T-helper 17 cell (primary cell): ENCODE measurements around the gene C2orf76. TPM values are rescaled to one million over a fixed set of nuclear protein-coding genes. Genes with fewer than 3 reads are reported as not detected.

Experiments
- ATAC-seq: fragments of 150-1000 bp; cut with Tn5 transposase; 2 replicates; pipeline ENCODE4 v1.10.0; 2021; ENCODE audit warnings: mild to moderate bottlenecking, moderate library complexity
- DNase-seq, 3 donors: peaks; one replicate each; pipeline versions ENCODE4 v3.0.0 to v3.0.0-alpha.2; 2020 to 2021
- H3K9me3 ChIP-seq: one replicate; pipeline ENCODE4 v1.7.0; 2013; ENCODE audit warnings: low read length, mild to moderate bottlenecking; ENCODE audit not compliant: control insufficient read depth, poor library complexity, severe bottlenecking
- H3K27ac Mint-ChIP-seq: one replicate; pipeline ENCODE4 v1.8.0; 2022; ENCODE audit warnings: mild to moderate bottlenecking, moderate library complexity, mixed read lengths
- H3K27me3 Mint-ChIP-seq: one replicate; pipeline ENCODE4 v1.8.0; 2022; ENCODE audit warnings: mixed read lengths
- H3K36me3 Mint-ChIP-seq: one replicate; pipeline ENCODE4 v1.8.0; 2022; ENCODE audit warnings: low read depth, mixed read lengths
- H3K4me1 Mint-ChIP-seq: one replicate; pipeline ENCODE4 v1.8.0; 2022; ENCODE audit warnings: mild to moderate bottlenecking, mixed read lengths
- H3K4me3 Mint-ChIP-seq: one replicate; pipeline ENCODE4 v1.8.0; 2022; ENCODE audit warnings: mild to moderate bottlenecking, moderate library complexity, mixed read lengths
- total RNA-seq, 4 donors: library from RNA in 2 of 4; stranded (reverse) in 2 of 4; gene quantifications; one replicate each; pipeline ENCODE4 v1.2.3 and lab custom pipeline; 2022 to 2026

The C2orf76 gene
- total RNA-seq, 2 donors from 2014 or later, result 7.2 to 9.0 TPM

DNA sequence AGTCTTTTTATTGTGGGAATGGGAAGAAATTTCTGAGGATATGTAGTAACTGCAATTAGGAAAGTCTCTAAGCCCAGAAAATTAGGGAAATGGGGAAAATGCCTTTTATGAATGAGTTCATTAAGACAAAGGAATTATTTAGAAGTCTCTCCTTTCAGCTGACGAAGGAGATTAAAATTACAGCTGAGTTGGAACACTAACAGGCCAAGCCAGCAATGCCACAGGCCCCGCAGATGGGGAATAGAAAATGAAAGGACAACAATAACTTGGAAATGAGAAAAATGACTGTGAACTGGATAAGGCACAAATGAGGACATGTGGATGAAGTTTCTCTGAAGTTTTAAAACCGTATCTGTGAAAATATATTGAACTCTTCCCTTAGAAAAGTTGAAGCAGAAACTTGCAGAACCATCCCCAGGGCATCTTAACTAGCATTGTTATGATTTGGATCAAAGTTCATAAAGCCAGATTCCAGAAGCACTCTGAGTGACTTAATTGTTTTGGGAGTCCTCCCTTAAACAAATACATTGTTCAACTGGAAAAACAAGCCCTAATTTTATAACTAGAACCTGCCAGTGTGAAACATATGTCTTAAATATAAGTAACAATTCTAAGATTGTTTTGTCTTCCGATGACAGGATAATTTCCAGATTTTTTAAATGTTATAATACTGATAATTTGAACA lies 51.3 kb downstream of the C2orf76 start:
- Mint-ChIP-seq H3K36me3 (peaks cover 7% of the 10 kb centered on the region), H3K4me3 (no peak overlapping the region), H3K27me3 (no peaks in the 10 kb centered on the region), H3K27ac (no peak overlapping the region), H3K4me1 (no peaks in the 10 kb centered on the region)
- no peaks in the 10 kb centered on the region for H3K9me3 ChIP-seq
- no peak for DNase-seq
- ATAC-seq, result no peak

DNA sequence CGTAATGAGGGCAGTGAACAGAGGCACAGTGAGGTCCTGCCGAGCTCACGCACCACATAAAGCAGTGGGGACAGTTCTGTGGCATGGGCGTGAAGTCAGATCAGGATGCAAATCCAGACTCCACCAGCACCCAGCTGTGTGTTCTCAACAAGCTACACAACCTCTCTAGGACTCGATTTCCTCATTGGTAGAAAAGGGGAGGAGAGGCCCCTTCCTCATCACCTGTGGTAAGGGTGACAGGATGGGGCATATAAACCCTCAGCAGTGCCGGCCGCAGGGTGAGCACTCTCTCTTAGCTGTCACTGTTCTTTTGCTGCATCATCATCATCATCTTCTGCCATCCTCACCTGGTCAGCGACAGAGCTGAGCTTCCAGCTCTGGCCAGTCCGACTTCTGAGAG lies 54.8 kb downstream of the C2orf76 start:
- H3K27ac Mint-ChIP-seq, result no peak overlapping the region
- H3K4me1 Mint-ChIP-seq, result no peaks in the 10 kb centered on the region
- no peak overlapping the region for H3K4me3 Mint-ChIP-seq
- H3K27me3 Mint-ChIP-seq, result no peaks in the 10 kb centered on the region
- no peaks in the 10 kb centered on the region for H3K9me3 ChIP-seq
- peaks cover 7% of the 10 kb centered on the region for H3K36me3 Mint-ChIP-seq
- ATAC-seq, result no peak
- DNase-seq, result no peak

DNA sequence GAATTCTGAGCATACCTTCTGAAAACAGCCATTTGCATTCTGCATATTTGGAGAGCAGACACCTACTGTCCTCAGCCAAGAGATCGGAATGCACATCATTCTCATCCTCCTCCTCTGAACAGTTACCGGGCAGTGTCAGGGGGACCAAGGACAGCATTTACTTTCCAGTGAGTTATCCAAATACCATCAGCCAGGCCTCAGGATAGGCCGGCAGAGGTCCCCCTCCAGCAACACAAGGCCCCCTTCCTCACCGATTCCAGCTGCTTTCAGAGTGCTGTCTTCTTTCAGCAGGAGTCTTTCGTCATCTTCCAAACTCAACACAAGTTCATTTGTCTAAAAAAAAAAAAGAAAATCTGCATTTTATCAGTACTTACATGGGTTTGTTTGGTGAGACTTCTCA lies 55.3 kb downstream of the C2orf76 start:
- H3K9me3 ChIP-seq, result no peaks in the 10 kb centered on the region
- Mint-ChIP-seq H3K27me3 (no peaks in the 10 kb centered on the region), H3K36me3 (peaks cover 7% of the 10 kb centered on the region), H3K27ac (no peak overlapping the region), H3K4me1 (no peaks in the 10 kb centered on the region), H3K4me3 (no peak overlapping the region)
- ATAC-seq (no peak), DNase-seq (no peak)

DNA sequence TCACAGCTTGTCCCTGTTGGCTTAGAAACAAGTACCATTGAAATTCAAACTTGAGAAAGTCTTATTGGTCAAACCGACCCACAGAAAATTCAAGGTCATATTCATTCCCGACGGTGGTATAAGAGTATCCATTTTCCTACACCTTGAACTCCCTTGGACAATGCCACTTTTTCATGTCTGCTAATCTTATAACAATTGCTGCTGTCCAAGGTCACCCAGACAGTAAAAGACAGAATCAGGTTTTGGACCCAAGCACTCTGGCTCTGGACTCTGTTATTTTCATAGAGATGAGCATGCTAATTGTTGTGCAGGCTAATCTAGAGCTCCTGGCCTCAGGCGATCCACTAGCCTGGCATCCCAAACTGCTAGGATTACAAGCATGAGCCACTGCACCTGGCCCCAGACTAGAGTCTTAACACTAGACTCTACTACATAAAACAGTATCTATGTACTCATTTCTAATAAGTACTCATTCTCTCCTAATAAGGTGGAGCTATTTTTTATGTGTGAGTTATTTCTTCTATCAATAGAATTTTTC lies 57.8 kb downstream of the C2orf76 start:
- H3K9me3 ChIP-seq, result no peaks in the 10 kb centered on the region
- no peaks in the 10 kb centered on the region for H3K27me3 Mint-ChIP-seq
- H3K4me3 Mint-ChIP-seq, result no peak overlapping the region
- no peak for DNase-seq
- H3K27ac Mint-ChIP-seq, result no peak overlapping the region
- no peak for ATAC-seq
- H3K4me1 Mint-ChIP-seq, result no peaks in the 10 kb centered on the region
- peaks cover 9% of the 10 kb centered on the region for H3K36me3 Mint-ChIP-seq

DNA sequence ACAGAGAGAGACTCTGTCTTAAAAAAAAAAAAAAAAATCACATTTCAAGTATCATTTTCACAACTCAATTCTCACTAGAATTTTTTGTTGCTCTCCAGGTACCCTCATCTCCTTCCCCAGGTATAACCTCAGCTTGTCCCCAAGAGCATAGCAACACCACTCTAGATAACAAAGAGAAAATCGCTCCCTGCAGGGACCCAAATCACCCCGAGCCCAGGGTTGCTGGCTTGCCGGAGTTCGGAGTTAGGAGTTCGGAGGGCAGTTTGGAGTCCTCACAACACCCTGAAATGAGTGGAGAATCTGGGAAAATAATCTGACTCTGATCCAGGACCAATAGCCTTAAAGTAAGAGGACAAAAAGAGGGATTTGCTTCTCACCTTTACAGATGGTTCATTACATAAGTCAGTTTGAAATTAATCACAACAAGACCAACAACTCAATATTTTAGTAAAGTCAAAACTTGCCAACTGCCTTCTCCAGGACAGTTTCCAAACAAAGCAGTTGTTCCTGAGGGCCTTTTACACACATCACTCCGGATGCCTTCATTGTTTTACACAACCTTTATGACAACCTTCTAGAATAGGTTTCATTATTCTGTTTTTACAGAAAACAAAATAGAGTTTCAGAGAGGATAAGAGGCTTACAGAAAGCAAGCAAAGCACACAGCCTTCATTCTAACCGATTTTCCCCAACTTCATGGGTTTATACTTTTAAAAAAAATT lies 59.1 kb downstream of the C2orf76 start:
- ATAC-seq (no peak), DNase-seq (no peak)
- no peak overlapping the region for H3K27ac Mint-ChIP-seq
- H3K4me1 Mint-ChIP-seq, result no peaks in the 10 kb centered on the region
- H3K27me3 Mint-ChIP-seq, result no peaks in the 10 kb centered on the region
- no peaks in the 10 kb centered on the region for H3K9me3 ChIP-seq
- H3K36me3 Mint-ChIP-seq, result peaks cover 9% of the 10 kb centered on the region
- H3K4me3 Mint-ChIP-seq, result no peak overlapping the region

DNA sequence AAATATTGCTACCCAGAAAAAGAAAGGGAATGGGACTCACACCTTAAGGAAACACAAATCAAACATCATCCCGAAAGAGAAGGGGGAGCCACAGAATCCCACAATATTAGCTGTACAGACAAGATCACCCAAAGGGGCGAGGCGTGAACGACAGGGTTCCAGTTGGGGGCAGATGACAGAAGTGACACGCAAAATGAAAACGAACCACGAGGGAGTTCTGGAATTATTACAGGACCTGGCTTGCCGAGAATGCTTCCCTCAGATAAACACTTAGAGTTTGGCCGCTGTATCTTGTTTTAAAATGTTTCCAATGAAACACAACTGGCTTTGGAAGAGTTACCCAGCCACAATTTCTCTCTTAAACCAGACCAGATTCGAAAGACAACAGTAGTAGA lies 60.4 kb downstream of the C2orf76 start:
- Mint-ChIP-seq H3K4me1 (no peaks in the 10 kb centered on the region), H3K27ac (no peak overlapping the region), H3K27me3 (no peaks in the 10 kb centered on the region), H3K36me3 (peaks cover 7% of the 10 kb centered on the region), H3K4me3 (no peak overlapping the region)
- no peak for DNase-seq
- no peaks in the 10 kb centered on the region for H3K9me3 ChIP-seq
- ATAC-seq, result no peak

DNA sequence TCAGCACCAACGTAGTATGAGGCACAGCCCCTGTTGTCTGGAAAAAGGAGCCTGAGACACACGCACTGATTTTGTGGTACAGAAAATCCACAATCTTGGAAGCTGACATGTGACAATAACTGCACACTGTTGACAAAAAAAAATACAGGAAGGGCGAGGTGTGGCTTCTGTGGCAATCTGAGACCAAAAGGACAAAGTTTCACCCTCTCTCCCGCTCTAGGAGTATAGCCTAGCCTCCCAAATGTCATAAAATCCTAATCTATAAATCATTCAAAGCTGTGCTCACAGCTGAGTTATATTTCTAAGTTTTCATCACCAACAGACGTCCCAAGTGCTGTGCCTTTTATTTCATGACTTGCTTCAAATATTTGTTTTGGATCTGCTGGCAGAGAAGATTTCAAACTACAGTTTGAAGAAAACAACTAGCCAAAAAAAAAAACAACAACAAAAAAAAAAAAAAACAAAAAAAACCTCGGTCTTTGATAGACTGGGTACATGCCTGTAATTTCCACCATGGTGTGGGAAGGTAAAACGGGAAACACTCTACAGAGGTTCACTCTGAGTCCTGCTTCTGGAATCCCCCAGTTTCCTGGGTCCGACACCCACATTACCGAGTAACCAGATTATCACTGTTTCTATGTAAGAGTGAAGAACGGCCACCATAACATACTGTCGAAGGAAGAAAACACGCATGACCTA lies 61.0 kb downstream of the C2orf76 start:
- H3K4me3 Mint-ChIP-seq, result no peak overlapping the region
- H3K4me1 Mint-ChIP-seq, result no peaks in the 10 kb centered on the region

DNA sequence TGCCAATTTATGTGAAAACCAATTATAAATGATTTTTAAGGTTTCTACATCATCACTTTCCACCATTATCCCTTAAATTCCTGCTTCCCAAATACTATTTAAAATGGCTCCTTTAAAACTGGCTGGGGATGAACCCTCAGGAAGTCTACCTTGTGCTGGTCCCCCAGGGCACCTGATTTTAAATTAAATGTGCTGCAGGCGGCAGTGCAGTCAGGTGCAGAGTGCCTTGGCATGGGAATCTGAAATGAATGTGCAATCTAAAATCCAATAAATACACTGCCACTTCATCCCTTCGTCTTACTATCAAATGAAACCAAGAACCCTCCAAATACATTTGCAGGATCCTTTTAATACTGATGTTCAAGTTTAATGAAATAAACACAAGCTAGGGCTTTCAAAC lies 61.8 kb downstream of the C2orf76 start:
- Mint-ChIP-seq H3K27ac (no peak overlapping the region), H3K4me1 (no peaks in the 10 kb centered on the region), H3K4me3 (no peak overlapping the region)

More for the DNA sequence above, 61.0 kb downstream of the C2orf76 start:
- Mint-ChIP-seq H3K27me3 (no peaks in the 10 kb centered on the region), H3K27ac (no peak overlapping the region), H3K36me3 (peaks cover 6% of the 10 kb centered on the region)
- no peaks in the 10 kb centered on the region for H3K9me3 ChIP-seq
- ATAC-seq (no peak), DNase-seq (no peak)

DNA sequence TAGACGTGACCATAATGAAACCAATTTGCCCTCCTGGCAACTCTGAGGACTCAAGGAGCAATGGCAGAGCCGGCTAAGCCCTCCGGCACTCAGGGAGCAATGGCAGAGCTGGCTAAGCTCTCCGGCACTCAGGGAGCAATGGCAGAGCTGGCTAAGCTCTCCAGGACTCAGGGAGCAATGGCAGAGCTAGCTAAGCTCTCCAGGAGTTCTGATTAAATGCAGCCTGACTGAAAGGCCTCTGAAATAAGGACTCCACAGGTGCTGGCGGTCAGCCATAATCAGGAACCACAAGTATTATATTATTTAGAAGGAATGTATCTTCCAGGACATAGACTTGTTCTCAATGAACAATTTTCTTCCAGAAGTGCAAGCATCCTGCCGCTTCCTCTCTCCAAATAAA lies 65.2 kb downstream of the C2orf76 start:
- Mint-ChIP-seq H3K4me3 (no peak overlapping the region), H3K36me3 (peaks cover 6% of the 10 kb centered on the region), H3K4me1 (no peaks in the 10 kb centered on the region), H3K27me3 (no peaks in the 10 kb centered on the region), H3K27ac (no peak overlapping the region)
- ATAC-seq (no peak), DNase-seq (no peak)
- H3K9me3 ChIP-seq, result no peaks in the 10 kb centered on the region

More for the DNA sequence above, 61.8 kb downstream of the C2orf76 start:
- peaks cover 6% of the 10 kb centered on the region for H3K36me3 Mint-ChIP-seq
- no peak for ATAC-seq
- H3K9me3 ChIP-seq, result no peaks in the 10 kb centered on the region
- no peak for DNase-seq
- no peaks in the 10 kb centered on the region for H3K27me3 Mint-ChIP-seq

DNA sequence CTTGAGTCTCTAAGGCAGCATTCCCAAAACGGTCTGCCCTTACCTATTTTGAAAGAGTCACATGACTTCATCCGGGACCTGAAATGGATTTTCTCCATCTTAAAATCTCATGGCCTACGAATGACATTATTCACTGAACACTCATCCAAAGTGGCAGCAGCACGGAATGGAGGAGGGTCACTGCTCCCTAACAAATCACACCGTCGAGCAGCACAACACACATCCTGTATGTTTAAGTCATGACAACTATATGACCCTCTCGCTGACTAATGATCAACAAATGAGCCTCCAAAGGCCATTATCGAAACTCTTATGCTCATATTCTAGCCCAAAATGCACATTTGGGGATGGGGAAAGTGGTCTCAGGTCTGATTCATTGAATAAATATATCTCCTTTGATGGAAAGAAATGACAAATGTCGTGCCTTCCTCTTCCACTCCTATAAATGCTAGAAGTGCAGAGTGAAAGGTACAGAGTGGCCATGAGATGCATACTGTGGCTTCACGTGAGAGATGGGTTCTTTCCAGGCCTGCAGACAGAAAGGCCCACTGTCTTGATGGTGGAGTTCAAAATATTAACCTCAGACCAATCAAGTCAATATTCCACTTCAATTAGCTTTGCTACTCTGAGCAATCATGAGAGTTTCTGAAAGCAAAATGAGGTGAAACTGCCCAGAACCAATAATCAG lies 70.8 kb downstream of the C2orf76 start:
- H3K9me3 ChIP-seq, result no peaks in the 10 kb centered on the region
- DNase-seq (no peak), ATAC-seq (no peak)
- H3K4me3 Mint-ChIP-seq, result no peak overlapping the region
- no peaks in the 10 kb centered on the region for H3K27me3 Mint-ChIP-seq
- peaks cover under 1% of the 10 kb centered on the region for H3K36me3 Mint-ChIP-seq
- no peaks in the 10 kb centered on the region for H3K4me1 Mint-ChIP-seq
- H3K27ac Mint-ChIP-seq, result no peak overlapping the region

DNA sequence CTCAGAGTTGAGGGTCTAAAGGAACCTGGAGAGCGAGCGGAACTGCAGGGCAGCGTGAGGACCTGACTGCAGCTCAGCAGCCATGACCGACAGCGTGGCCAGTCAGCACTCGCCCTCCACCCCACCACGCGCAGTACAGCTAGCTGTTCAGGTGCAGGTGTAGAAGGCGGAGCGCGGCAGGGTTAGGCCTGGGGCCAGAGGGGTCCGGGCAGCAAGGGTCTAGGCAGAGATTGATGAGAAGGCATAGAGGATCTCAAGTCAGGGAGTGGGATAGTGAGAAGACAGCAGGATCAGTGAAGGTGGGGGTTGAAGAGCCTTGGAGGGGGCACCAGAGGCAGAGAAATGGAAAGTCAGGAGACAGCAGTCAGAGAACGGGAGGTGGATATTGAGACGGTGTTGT lies 72.0 kb downstream of the C2orf76 start:
- no peak overlapping the region for H3K4me3 Mint-ChIP-seq
- no peaks in the 10 kb centered on the region for H3K36me3 Mint-ChIP-seq
- no peaks in the 10 kb centered on the region for H3K4me1 Mint-ChIP-seq
- DNase-seq (no peak), ATAC-seq (no peak)
- H3K27ac Mint-ChIP-seq, result no peak overlapping the region
- no peaks in the 10 kb centered on the region for H3K9me3 ChIP-seq
- no peaks in the 10 kb centered on the region for H3K27me3 Mint-ChIP-seq

DNA sequence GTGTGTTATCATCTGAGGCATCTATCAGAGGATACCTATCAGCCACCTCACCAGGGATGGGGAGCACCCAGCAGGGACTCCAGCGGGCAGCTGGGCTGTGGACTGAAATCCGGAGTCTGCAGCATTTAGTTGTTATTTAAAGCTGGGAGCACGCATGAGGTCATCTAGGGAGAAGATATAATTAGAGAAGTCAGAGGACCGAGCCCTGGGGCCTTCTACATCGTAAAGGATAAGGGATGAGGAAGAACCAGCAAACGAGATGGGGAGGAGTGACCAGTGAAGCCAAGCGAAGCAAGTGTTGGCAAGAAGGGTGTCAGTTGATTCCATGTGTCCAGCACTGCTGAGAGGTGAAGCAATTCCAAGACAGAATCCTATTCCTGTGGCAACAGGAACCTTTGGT lies 72.7 kb downstream of the C2orf76 start:
- H3K9me3 ChIP-seq, result no peaks in the 10 kb centered on the region
- no peaks in the 10 kb centered on the region for H3K36me3 Mint-ChIP-seq
- ATAC-seq (no peak), DNase-seq (no peak)
- no peaks in the 10 kb centered on the region for H3K27me3 Mint-ChIP-seq
- H3K27ac Mint-ChIP-seq, result no peak overlapping the region
- H3K4me3 Mint-ChIP-seq, result no peak overlapping the region
- H3K4me1 Mint-ChIP-seq, result no peaks in the 10 kb centered on the region

DNA sequence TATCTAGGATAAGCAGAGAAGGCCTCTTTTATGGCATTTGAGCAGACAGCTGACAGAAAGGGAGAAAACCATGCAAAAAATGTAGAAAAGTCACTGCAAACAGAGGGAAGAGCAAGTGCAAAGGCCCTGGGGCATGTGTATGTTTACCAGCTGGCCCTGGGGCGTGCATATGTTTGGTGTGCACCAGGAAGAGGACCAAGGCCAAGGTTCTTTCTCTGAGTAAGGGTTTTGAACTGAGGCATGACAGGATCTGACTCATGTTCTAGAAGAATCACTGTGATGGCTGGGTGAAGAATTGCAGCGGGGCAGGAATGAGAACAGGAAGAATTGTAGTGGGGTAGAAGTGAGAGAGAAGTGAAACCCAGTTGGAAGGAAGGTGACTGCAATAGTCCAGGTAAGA lies 73.4 kb downstream of the C2orf76 start:
- DNase-seq (no peak), ATAC-seq (no peak)
- no peaks in the 10 kb centered on the region for H3K4me1 Mint-ChIP-seq
- no peak overlapping the region for H3K27ac Mint-ChIP-seq
- no peak overlapping the region for H3K4me3 Mint-ChIP-seq
- no peaks in the 10 kb centered on the region for H3K36me3 Mint-ChIP-seq
- H3K27me3 Mint-ChIP-seq, result no peaks in the 10 kb centered on the region
- no peaks in the 10 kb centered on the region for H3K9me3 ChIP-seq
